GM20000 (cell line): ENCODE data around the gene GPRC5A.

Experiments
- DNase-seq: peaks from one replicate; pipeline ENCODE4 v3.0.0; 2012; ENCODE audit warnings: low spot score
- CTCF ChIP-seq: IDR thresholded peaks from 2 replicates; pipeline ENCODE4 v1.5.1; 2012; ENCODE audit warnings: mild to moderate bottlenecking, control low read depth; ENCODE audit errors: extremely low read depth, missing control alignments

Gene GPRC5A

GRCh38 chr12:12898136-12898717 lies 6.9 kb downstream of the GPRC5A start:
- TF ChIP-seq CTCF, result no peak
- DNase-seq, result no peak

- no peak for DNase-seq
- TF ChIP-seq CTCF, result no peak
Observed at GRCh38 chr12:12898911-12899511, 7.6 kb downstream of the GPRC5A start.

- no peak for TF ChIP-seq CTCF
- peak; percentile 49 for DNase-seq
Observed at GRCh38 chr12:12899530-12900380, 8.4 kb downstream of the GPRC5A start.

GRCh38 chr12:12900786-12901157 lies 9.4 kb downstream of the GPRC5A start:
- TF ChIP-seq CTCF, result no peak
- DNase-seq, result no peak

GRCh38 chr12:12901158-12901791 lies 9.9 kb downstream of the GPRC5A start:
- DNase-seq, result no peak
- TF ChIP-seq CTCF, result no peak

- TF ChIP-seq CTCF, result no peak
- DNase-seq, result no peak
Observed at GRCh38 chr12:12902036-12902435, 10.7 kb downstream of the GPRC5A start.
